ENCODE measurements around the gene VIPR2.

The VIPR2 gene

GRCh38 chr7:159118623-159119022, 26.0 kb downstream of the VIPR2 start:
- DNase-seq = no peak

- no peak for DNase-seq
Observed at GRCh38 chr7:159118197-159118595, 26.5 kb downstream of the VIPR2 start.

DNA sequence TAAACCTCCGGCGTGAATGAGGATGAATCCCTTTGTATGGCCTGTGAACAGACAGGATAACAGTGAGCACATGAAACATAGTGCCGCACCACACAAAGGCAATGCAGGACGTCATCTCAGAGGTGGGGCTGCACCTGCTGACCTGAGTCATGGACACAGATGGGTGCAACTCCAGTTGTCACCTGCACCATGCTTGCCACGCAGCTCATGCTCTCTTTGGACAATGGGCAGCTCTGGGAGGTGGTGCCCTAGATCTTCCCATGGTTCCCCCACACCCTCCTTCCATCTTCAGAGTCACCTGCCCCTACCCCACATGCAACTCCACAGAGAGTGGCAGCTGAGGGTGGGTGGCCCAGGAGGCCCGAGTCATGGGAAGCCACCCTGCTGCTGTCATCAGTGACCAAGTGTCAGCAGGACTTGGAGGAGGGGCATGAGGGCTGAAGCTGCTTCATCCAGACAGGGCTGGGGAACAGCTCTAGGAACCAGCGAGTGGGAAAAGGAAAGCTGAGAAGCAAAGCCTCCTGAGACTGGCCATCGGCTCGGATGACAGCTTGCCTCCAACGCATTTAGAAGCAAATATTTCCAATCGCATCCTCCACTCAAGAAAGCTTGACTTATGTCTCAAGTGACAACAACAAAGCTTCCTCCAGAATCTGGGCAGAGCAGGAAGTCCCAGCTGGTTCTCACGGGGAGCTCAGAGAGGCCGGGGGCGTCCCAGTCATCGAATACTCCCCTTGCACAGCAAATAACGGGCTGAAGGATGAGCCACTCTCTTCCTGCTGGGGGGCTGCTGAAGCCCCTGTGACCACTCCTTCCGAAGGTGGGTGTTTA, 27.1 kb downstream of the VIPR2 start:
- DNase-seq = no peak

DNA sequence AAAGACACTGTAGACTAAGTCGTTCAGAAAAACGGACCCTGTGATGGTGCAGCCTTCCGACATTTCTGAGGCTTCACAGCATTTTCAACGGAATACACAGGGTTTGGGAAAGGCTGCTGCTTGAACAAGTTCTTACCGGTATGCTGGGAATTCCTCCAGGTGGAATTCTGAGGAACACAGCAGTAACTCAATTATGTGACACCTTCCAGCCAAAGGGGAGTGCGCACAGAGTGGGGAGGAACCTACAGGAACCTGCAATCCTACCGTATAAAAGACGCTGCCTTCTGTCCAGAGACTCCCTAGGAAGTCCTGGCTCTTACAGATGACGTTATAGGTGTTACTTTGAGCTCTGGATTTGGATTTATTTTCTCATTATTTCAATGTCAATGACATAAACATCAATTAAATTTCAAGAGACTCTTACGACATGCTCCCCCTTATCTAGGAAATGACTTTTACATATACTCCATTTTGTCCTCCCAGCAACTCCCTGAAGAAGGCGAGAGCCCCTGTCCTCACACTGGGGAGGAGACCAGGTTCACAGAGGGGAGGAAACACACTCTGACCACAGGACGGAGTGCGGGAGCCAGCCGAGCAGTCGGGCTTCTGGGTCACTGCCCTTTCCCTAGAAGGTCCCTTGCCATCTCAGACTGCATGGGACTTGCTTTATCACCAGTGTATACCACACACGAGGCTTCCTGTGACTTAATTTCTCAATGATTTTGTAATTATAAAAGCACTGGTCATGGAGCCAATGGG, 27.9 kb downstream of the VIPR2 start:
- no peak for DNase-seq

DNA sequence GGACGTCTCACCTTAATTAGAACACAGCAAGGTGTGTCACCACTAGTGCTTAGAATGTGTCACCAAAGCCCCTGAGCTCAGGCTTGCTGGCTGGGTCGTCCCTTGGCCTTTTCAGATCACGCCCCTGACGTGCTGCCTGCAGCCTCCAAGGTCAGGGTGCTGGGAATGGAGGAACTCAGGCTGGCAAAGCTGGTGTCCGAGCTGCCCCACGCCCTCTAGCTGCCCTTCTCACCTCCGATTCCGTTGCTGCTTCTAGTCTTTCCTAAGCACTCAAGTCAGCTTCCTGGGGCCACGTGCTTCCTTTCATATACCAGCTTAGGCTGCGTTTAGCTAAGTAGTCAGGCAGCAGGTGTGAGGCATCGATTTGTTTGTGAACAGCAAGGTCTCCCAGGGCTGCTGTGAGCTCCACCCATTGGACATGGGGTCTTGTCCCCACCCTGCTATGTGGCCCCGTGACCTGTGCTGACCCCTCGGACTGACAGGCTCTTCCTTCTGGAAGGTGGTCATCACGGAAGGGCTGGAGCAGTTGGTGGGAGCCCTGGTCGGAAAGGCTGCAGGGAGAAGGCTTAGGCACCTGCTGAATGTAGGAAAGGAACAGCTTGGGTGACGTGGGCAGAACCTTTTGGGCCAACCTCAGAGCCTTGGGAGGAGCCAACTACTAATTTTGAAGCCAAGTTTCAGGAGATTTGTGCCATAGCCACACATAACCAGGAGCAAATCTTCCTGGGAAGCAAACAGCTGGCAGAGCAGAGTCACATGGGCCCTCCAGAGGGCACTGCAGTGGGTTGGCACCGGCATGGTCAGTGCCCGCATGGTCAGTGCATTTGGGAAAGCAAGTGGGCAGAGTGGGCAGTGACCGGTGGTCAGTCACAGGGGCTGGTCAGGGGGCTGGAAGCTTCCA, 28.8 kb downstream of the VIPR2 start:
- DNase-seq = no peak

GRCh38 chr7:159114981-159115380, 29.7 kb downstream of the VIPR2 start:
- no peak for DNase-seq

GRCh38 chr7:159114096-159114495, 30.6 kb downstream of the VIPR2 start:
- DNase-seq = no peak

- DNase-seq = no peak
Observed at GRCh38 chr7:159113056-159113455, 31.6 kb downstream of the VIPR2 start.

DNA sequence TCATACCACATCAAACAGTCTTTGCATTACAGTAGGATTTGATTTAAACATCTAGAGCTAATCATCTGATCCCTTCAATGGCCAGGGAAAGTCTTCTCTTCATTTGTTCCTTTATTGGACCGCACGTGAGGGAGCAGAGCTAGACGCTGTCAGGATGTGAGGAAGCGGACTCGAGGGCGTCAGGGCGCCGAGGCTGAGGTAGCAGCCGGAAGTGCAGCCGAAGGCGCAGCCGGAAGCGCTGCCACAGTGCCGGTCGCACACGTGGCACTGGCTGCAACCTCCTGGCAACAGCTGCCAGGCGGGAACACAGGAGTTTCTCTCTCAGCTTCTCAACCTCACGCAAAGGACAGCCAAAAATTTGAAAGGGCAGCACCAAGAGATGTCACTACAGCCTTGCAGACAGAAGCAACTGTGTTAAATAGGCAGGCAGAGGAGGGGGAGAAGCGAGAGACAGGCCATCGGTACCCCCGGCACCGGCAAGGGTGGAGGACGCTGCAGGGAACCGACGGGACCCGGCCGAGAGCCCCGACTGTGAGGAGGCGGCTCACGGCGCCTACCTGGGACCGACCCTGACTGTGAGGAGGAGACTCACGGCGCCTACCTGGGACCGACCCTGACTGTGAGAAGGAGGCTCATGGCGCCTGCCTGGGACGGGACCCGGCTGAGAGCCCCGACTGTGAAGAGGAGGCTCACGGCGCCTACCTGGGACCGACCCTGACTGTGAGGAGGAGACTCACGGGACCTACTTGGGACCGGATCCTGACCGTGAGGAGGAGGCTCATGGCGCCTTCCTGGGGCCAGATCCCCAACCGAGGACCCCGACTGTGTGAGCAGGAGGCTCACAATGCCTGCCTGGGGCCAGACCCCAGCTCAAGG, 32.3 kb downstream of the VIPR2 start:
- no peak for DNase-seq

DNA sequence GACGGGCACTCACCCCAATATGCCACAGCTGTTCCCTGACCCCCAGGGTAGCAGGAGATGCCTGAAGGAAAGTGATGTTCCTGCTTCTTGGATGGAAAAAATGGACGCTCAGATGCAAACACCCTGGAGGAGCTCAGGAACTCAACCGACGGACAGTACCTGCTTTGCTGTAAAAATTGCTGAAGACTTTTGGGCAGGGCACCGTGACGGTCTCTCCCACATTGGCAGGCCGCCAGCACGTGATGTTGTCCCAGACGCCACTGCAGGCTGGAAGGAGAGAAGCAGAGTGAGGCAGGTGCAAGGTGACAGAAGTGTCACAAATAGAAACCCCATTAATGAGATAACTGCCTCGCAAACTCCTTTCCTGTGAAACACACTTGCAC, 35.0 kb downstream of the VIPR2 start:
- DNase-seq = no peak

DNA sequence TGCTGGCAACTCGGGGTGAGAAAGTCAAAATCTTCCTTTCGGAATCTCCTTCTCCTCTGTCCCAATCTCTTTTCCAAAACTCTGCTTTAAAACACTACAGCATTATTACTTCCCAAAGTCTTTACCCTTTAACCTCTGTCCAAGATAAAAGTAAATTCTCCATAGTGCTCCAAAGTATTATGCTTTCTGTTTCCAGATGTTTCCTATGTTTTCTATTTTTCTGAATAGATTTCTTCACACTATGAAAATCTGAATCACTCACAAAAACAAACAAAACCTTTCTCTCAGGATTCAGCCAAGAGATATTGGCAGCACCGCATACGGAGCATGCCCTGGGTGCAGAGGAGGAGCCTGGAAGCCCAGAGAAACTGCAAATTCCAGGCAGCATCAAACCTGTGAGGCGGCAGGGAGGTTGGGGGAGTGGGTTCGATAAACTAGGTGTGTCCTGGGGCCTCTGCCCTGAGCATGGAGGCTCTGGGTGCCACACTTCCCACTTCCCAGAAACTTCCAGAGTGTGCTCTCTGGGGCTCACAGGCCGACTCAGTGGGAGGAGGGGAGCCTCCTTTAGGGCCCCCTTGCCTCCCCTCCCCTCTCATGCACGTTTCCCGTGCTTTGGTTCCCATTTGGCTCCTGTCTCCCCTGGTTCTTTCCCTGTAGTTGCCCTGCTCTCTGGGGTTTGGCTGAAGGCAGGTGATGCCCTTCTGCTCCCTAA, 35.6 kb downstream of the VIPR2 start:
- no peak for DNase-seq

- DNase-seq = no peak
Observed at GRCh38 chr7:159108491-159108890, 36.2 kb downstream of the VIPR2 start.

- DNase-seq = no peak
Observed at GRCh38 chr7:159107161-159107892, 37.3 kb downstream of the VIPR2 start.

DNA sequence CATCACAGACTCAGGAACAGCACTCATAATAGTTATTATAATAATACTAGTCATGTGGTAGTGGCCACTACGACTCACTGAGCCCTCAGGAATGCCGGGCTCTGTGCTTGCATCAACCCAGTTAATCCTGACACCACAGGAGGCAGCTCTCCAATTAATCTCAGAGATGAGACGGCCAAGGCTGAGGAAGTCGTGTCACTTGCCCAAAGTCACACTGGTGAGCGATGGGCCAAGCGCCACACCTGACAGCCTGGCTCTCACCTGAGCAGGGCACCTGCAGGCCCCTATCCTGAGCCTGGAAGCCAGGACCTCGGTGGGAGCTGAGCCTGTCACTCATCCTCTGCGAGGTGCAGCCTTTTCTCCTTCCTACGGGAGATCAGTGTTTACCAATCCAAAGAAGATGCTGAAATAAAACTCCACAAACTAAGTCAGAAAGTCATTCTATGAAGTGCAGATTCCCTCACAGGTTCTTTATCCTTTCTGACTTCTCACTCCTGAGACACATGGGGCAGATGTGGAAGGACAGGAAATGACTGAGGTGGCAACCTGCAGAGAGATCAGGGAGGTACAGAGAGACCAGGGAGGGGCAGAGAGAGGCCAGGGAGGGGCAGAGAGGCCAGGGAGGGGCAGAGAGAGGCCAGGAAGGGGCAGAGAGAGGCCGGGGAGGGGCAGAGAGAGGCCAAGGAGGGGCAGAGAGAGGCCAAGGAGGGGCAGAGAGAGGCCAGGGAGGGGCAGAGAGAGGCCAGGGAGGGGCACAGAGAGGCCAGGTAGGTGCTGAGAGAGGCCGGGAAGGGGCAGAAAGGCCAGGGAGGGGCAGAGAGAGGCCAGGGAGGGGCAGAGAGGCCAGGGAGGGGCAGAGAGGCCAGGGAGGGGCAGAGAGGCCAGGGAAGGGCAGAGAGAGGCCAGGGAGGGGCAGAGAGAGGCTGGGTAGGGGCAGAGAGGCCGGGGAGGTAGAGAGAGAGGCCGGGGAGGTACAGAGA, 38.5 kb downstream of the VIPR2 start:
- DNase-seq = no peak

DNA sequence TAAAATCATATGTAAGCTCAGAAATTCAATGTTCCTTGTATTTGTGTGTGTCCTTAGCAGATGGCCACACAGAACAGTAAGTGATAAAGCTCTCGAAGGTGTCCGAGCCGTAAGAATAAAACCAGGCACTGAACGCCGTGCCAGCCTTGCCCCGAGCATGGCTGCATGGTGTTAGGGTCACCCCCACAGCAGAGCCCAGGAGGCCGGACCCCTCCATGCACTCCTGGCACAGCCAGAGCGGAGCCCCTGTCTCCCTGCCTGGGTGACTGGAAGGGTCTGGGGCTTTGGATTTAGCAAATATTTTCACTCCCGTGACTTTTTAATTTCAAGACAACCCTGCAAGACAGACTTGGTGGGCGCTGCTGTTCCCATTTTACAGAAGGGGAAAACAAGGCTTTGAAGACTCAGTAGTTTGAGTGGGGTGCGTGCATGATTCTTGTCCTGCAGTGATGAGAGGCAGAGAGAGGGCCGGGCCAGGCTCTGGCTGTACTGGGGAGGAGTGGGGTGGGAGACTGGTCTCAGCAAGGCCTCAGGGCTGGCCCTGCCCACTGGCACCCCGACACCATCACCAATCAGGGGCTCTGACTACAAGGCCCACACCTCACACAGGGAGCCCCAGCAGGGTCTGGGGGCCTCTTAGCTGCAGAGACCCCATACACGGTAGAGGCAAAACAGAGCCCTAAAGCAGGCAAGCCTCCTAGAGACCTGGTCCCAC, 39.4 kb downstream of the VIPR2 start:
- DNase-seq = no peak

DNA sequence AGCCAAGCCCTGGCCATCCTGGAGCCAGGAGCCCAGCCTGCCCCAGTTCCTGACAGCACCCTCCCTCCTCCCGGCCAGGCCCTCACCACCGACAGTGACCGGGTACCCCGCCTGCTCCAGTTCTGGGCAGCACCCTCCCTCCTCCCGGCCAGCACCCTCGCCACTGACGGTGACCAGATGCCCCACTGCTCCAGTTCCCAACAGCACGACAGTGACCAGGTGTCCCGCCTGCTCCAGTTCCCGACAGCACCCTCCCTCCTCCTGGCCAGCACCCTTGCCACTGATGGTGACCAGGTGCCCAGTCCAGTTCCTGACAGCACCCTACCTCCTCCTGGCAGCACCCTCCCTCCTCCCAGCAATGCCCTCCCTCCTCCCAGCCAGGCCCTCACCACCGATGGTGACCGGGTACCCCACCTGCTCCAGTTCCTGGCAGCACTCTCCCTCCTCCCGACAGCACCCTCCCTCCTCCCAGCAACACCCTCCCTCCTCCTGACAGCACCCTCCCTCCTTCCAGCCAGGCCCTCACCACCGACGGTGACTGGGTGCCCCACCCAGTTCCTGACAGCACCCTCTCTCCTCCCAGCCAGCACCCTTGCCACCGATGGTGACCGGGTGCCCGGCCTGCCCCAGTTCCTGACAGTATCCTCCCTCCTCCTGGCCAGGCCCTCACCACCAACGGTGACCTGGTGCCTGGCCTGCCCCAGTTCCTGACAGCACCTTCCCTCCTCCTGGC, 40.3 kb downstream of the VIPR2 start:
- no peak for DNase-seq

DNA sequence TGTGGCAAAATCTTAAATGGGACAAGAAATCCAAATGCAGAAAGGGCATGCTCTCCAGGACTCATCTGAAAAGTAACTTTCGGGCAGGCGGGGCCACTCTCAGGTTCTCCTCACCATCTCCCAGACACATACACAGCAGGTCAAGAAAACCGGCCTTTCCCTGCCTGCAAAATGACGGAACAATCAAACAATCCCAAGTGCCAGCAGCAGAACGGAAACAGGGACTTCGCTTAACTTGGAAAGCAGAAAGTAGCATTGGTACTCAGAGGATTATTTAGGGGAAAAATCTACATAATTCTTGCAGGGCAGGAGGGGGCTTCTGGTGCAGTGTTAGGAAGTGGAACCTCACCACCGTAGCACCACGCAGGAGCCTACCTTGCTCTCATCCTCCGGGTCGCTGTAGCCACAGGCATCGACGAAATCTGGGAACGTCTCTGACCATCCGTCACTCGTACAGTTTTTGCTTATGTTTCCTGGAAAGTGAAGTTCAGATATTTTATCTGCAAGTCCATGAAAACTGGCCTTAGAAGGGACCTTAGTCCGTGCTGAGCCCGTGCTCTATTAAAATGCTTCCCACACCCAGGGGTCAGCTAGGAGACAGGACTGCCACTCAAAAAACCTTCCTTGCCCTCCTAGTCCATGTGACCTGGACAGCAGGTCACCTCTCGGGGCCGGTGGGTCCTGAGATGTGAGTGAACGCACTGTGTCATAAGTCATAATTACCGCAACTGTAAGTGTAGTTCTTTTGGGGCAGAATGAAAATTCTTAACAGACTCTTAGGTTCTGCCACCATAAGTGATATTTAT, 41.1 kb downstream of the VIPR2 start:
- no peak for DNase-seq
